HG02973 (cell line): ENCODE data around the gene AMY2B.
"Not testable (repeated sequence)": the region's sequence is repeated elsewhere in the genome, so short reads cannot be mapped to it uniquely, and the experiment has no call there.

Source experiments
- ATAC-seq: cut with Tn5 transposase; IDR thresholded peaks from one replicate; pipeline ENCODE4 v1.9.1; 2021; ENCODE audit warnings: moderate library complexity; ENCODE audit not compliant: unreplicated experiment

AMY2B gene

DNA sequence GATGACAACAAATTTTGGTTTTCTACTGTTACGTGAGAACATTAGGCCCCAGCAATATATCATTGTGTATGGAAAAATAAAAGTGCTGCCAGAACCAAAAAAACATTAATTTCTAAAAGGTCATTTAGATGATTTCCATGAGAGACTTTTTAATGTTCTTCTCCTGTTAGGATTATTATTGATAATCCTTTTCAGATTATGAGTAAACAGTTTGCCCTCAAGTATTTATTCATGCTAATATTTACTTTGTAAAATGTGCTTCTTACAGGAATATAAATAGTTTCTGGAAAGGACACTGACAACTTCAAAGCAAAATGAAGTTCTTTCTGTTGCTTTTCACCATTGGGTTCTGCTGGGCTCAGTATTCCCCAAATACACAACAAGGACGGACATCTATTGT, at the start of gene AMY2B:
Gene AMY2B (plus strand): TSS at position 301 of the 400 bp plus-strand sequence. CDS start 14 bp downstream, at position 315.
- not testable (repeated sequence) for ATAC-seq

DNA sequence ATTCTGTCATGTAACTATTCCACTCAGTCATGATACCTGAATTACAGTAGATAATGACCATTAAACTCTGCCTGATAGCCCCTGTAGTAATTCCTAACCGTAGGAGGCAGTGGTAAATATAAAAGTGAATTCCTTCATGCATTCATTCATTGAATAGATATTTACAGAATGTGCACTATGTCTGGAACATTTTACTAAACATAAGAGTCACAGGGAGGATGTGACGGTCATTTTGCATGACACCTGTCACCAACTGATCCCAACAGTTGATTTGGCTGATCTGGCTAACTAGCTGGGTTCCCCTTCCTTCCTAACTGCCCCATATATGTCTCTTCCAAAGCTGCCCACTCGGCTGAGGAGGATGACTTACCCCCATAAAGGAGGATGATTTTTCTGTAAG, 48.0 kb upstream of the AMY2B start:
- ATAC-seq: no peak

DNA sequence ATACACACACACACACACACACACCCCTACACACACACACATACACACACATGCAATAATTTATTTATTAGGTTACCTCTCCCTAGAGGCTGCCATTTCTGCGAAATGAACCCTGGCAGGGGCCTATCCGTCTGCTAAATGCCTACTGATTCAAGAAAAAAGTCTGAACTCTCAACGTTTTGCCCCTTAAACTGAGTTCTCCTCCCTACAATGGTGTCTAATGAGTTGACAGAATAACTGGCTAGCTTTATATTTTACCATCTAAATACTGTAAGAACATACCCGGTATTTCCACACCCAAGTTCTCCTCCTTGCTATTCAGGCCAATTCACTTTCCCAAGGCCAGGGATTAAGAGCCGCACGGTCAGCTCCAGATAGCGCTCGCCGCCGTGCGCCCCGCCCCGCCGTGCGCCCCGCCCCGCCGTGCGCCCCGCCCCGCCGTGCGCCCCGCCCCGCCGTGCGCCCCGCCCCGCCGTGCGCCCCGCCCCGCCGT, 46.2 kb upstream of the AMY2B start:
- ATAC-seq: peak; percentile 41

DNA sequence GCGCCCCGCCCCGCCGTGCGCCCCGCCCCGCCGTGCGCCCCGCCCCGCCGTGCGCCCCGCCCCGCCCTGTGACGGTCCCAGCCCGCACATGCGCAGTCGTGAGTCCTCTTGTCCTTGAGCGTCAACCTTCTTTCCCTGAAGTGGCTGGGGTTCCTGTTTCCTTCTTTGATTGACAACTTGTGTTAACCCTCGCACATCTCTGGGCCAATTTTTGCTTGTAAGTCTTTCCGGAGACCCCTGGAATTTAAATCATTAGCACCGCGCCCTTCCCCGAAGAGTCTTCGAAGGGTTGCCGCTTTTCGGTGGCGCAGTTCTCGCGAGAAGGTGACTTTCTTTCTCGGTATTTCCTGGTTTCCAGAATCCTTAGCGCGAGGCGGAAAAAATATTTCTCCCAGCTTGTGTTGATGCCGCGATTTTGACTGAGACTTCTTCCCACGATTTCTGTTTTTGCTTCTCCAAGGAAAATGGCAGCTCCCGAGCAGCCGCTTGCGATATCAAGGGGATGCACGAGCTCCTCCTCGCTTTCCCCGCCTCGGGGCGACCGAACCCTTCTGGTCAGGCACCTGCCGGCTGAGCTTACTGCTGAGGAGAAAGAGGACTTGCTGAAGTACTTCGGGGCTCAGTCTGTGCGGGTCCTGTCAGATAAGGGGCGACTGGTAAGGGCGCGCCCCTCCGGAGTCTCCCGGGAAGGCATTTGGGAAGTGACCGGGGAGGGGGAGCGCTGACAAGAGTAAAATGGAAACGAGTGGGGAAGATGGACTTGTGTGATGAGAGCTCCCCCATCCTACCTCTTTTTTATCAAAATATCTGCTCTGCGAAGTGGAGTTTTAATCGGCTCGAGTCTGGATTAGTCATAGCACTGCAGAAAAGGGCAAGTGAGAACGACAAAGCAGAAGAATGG, 45.5 kb upstream of the AMY2B start, which contains the start of gene RNPC3:
Gene RNPC3 (plus strand): TSS at position 93 of the 901 bp plus-strand sequence. CDS start 372 bp downstream, at position 465.
- peak; percentile 71 for ATAC-seq

DNA sequence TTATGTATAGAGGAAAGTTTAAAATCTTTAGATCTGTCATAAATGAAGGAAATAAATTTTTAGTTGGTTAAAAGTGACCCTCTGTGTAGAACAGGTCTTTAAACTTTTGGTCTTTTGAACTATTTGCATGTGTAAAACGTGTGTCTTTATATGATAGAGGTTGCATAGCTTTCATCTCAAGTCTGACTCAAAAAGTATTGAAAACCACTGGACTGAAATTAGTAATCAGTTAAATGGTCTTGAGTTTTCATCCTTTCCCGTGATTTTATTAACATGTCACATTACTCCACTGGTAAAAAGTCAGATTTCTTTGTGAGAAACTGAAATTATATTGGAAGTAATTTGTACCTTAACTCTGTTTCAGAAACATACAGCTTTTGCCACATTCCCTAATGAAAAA, 44.1 kb upstream of the AMY2B start:
- ATAC-seq: no peak

DNA sequence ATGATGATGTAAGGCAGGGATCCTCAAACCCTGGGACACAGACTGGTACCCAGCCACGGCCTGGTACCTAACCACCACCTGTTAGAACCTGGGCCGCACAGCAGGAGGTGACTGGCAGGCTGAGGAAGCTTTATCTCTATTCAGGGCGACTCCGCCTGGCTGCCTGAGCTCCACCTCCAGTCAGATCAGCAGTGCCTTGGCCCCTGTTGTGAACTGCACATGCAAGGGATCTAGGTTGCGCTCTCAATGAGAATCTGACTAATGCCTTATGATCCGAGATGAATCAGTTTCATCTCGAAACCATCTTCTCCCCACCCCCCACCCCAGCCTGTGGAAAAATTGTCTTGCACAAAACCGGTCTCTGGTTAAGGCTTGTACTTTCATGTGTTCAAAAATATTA, 41.6 kb upstream of the AMY2B start:
- ATAC-seq: no peak

DNA sequence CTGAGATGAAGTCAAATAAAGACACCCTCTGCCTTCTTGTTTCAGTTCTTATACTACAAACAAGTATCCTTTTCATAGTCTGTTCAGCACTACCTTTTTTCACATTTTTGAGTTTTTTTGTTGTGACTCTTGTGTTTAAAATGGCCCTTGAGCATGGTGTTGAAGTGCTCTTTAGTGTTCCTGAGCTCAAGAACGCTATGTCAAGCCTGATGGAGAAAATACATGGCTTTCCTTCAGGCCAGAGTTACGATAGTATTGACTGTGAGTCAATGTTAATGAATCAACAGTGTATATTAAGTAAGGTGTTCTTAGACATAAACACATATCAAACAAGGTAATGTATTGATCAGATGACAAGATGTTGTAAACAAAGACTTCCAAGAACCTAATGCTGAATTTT, 33.2 kb upstream of the AMY2B start:
- no peak for ATAC-seq

DNA sequence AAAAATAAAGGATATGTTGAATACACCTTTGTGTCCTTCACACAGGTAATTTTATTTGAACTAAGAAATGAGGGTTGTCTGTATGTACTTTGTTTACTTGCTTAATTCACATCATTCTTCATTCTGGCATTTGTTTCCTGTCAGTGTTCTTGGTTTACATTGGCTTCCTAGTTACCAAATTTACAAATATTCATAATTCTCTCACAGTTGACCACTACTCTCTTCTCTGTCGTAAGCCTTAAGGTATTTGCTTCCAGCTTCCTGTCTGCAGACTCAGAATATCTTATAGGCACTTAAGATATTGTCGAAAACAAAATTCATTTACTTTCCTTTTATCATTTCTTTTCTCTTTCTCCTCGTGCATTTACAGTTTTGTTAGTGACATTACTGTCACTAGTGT, 30.0 kb upstream of the AMY2B start:
- ATAC-seq: no peak

DNA sequence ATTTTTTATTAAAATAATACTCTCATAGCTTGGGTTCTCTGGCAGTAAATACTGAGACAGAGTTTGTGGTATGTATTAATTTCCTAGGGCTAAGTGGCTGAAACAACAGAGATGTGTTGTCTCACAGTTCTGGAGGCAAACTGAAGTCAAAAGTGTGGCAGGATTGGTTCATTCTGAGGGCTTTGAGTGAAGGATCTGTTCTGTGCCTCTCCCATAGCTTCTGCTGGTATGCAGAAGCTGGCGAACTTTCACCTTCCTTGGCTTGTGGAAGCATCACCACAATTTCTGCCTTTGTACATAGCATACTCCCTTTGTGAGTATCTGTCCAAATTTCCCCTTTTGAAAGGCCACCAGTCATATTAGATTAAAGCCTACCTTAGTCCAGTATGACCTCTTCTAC, 24.9 kb upstream of the AMY2B start:
- no peak for ATAC-seq

DNA sequence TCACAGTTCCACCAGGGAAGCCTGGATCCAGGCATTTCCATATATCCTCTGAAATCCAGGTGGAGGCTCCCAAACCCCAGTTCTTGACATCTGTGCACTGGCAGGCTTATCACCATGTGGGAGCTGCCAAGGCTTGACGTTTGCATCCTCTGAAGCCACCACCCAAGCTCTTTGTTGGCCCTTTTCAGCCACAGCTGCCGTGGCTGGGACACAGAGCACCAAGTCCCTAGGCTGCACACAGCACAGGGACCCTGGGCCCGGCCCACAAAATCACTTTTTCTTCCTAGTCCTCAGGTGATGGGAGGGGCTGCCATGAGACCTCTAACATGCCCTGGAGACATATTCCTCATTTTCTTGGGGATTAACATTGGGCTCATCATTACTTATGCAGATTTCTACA, 23.5 kb upstream of the AMY2B start:
- ATAC-seq: no peak

DNA sequence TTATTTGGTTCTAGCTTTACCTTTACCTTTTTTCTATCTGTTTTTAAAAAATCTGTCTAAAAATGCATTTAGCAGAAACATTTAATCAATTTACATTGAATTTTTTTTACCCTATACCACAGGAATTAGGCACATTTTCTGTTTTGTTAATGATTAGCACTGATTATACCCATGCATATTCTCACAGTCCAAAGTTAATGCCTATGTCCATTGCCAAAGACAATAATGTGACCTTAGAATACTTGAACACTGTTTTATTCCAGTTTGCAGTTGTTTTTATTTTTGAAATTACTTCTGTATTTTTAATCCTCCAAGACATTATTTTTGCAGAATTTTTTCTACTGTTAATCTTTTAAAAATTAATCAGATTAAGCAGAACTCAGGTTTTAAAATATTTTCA, 11.0 kb upstream of the AMY2B start:
- ATAC-seq: no peak

DNA sequence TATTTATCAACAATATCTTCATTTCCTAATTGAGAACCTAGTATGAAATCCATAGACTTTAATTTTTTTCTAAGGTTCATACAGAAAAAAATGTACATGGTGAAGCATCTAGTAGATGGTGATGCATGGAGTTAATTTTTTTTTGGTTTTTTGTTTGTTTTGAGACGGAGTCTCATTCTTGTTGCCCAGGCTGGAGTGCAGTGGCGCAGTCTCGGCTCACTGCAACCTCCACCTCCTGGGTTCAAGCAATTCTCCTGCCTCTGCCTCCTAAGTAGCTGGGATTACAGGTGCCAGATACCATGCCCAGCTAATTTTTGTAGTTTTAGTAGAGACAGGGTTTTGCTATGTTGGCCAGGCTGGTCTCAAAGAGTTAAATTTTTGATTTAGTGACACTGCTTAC, 10.3 kb upstream of the AMY2B start:
- ATAC-seq: not testable (repeated sequence)

DNA sequence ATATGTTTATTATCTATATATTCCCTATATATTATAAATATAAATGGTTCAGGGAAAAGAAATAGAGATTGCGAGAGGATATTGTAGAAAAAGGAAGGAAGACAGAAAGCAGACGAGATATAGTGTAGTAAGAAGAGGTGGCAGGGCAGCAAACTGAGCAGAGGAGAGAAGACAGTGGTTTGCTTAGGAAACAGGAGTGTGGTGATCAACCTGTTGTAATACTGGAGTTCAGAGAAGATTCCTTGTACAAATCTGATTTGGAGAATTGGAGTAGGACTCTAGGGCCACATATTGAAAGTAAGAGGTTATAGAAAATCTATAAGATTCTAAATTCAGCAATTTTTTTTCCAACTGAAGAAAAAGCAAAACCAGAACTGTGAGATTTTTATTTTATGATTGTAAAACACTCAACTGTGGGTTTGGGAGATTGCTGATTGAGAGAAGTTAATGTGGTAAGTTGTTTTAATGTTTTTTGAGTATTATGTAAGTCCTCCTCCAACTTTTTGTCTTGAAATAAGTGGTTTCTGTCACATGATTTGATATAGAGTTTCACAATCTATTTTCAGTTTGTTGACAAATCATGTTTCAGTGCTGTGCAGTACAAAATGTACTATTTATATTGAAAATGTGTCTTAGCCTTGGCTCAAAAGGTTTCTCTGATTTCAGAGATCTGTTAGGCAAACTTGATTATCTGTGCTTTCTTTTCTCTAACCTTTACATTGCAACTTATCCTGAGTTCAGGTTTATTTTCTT, 9.6 kb upstream of the AMY2B start:
- ATAC-seq: peak; percentile 86

DNA sequence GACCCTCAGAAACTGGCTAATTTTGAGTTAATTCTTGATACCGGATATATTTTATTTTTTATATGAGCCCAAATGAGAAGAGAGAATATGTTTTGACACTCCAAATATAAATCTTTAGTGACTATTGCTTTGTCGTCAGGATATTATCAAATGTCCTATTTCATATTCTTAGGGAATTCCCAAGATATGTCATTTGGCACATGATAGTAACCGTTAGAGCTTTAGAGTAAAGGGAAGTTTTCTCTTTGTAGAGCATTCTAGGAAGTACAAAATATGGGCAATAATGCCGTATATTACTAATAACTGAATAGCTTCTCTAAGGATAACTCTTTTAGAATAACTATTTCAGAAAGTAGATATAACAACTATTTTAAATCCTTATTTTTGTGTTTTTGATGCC, 8.3 kb upstream of the AMY2B start:
- no peak for ATAC-seq

DNA sequence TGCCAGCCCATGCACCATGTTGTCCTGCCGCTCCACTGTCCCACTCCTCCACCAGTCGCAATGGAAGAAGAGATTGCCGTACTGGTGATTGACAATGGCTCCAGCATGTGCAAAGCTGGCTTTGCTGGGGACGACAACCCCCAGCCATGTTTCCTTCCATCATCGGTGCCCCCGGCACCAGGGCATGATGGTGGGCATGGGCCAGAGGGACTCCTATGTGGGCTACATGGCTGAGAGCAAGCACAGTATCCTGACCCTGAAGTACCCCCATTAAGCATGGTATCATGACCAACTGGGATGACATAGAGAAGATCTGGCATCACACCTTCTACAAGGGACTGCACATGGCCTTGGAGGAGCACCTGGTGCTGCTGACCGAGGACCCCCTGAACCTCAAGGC, 1.9 kb upstream of the AMY2B start:
- no peak for ATAC-seq

DNA sequence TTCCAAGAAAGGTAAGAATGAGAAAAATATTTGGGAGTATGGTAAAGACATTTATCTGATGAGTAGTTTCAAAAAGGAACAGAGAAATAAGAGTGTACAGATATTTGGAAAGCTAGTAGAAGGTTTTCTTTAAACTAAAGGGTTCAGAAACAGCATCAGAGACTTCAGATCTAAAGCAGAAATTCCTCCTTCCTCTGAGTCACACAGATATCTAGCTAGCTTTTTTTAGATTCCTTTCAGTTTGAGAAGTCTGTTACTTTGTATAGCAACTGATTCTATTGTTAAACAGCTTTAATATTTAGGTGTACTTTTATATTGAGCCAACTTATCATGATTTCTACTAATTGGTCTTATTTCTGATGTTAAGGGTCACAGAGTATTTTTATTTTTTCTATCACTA, 4.7 kb downstream of the AMY2B start:
- no peak for ATAC-seq

DNA sequence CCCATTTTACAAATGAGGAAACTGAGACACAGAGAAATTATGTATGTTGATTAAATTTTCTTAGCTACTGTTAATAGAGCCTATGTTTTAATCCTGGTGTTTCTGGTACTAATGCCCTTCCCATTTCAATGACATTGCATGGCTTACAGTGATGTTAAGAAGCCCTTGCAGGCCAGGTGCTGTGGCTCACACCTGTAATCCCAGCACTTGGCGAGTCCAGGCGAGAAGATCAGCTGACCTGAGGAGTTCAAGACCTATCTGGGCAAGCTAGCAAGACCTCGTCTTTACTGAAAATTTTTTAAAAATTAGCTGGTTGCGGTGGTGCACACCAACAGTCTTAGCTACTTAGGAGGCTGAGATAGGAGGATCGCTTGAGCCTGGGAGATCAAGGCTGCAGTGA, 5.4 kb downstream of the AMY2B start:
- not testable (repeated sequence) for ATAC-seq

DNA sequence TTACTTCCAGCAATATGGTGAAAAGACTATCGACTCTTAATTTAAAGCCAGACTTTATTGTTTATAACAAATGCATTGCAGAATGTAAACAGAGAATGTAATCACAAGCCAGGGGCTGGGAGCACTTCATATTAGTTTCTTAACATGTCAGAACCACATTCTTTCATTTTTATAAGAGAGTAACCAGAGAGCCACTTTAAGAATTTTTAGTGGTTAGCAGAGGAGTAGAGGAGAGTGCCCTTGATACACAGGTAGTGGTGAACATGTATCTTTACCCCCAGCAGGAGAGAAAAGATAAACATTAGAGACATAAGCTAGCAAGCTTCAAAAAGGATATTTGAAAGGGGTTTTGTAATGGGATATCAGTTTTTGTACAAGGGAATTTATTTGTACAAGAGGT, 11.1 kb downstream of the AMY2B start:
- ATAC-seq: no peak

DNA sequence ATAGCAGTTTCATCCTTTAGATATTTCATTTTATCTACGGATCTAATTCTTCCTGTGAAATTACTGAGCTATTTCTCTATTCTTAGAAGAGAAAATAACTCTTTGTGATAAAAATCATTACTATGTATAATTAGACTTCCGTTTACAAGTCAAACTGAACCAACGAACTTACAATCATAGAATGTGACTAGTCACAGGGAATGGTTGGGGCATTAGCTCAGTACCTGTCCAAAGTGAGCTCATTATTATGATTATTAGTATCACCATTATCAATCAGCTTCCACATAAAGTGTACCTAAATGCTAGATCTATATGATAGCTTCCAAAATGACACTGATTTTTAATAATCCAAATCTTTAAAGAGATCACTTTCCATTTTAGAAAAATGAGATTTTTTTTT, 12.5 kb downstream of the AMY2B start:
- ATAC-seq: no peak

DNA sequence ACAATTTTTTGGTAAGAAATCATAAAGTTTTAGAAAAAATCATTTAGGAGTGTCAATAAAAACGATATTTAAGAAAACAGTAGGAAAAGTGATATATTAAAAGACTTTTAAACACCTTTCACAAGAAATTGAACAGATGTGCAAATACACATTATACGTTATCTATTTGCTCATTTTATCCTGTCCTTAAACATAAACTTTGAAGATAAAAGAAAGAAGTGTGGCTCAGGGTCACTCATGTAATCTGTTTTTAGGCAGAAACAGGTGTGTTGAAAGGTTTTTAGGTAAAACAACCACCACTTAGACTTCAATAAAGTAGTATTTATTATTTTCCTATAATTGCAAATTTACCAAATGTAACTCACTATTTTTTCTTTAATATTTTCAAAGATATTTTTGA, 13.1 kb downstream of the AMY2B start:
- no peak for ATAC-seq

DNA sequence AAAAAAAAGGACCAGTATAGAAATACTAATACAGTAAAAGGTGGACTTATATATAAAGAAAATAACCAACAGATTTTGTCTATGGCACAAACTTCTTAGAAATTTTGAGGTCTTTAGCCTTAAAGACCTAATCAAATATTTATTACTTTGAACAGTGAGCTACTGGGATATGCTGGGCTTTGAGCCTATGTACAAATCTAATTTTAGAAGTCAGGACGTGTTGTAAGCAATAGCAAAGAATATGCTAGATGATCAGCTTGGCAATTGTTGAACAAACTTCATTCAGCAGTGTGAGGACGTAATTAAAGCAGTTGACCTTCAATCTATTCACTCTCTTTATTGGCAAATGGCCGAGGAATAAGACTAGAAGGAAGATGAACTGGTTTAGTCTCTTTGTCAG, 31.4 kb downstream of the AMY2B start:
- not testable (repeated sequence) for ATAC-seq

DNA sequence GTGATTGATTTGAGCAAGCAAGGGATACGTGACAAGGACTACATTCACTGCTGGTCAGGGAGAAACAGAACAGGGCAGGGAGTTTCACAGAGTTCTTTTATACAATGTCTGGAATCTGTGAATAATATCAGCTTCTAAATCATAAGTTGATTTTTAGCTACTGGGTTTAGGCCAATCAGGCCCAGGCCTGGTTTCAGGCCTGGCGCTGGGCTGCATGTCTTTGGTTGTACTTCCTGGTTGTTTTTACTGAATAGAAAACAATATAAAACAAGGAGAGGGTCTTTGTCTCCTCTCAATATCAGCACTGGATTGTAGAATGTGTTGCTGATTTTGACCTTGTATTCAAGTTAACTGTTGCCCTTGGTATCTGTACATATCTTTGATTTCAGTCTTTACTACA, 45.0 kb downstream of the AMY2B start:
- no peak for ATAC-seq
